SK-N-SH (cell line): Measurements from ENCODE around the gene MVP. TPM values are rescaled to one million over a fixed set of nuclear protein-coding genes. Genes with fewer than 3 reads are reported as not detected.
"Not testable (repeated sequence)": the region's sequence is repeated elsewhere in the genome, so short reads cannot be mapped to it uniquely, and the experiment has no call there.

Experiments
- CTCF ChIA-PET: fragments of 300-600, 350-600 bp; formaldehyde crosslinking; extraction: SDS; loops from one replicate; lab custom pipeline; 2021; lab: Yijun Ruan, JAX
- POLR2A ChIA-PET: fragments of 350-600 bp; sonication (Branson Sonifier 250); formaldehyde crosslinking; extraction: SDS; loops from one replicate; lab custom pipeline; 2020; ENCODE audit warnings: antibody characterized with exemption, inconsistent platforms; lab: Yijun Ruan, JAX
- DNase-seq: peaks from one replicate; pipeline ENCODE4 v3.0.0; 2012
- H2AFZ ChIP-seq: fragments of 200-600 bp; sonication (generic); 2 replicates; pipeline ENCODE4 v1.8.1; 2016; ENCODE audit warnings: antibody characterized with exemption, mild to moderate bottlenecking, low read depth
- H3F3A ChIP-seq: fragments of 200-600 bp; sonication (generic); replicated peaks from 2 replicates; pipeline ENCODE3; 2016; ENCODE audit warnings: antibody characterized with exemption, mild to moderate bottlenecking; ENCODE audit not compliant: insufficient read depth
- H3K27ac ChIP-seq, 2 experiments: fragments of 200-500 bp in 1 of 2; fragments of 200-600 bp in 1 of 2; sonication (Bioruptor generic) in 1 of 2; sonication (generic), shearing (Covaris generic) in 1 of 2; 2 replicates each; pipeline versions ENCODE4 v1.5.1 to v1.6.1; 2014 to 2016; ENCODE audit warnings: low read depth in 2 of 2, inconsistent platforms in 1 of 2, low read length in 1 of 2, mild to moderate bottlenecking in 1 of 2, mixed read lengths in 1 of 2
- H3K27me3 ChIP-seq: fragments of 200-600 bp; sonication (generic), shearing (Covaris generic); 2 replicates; pipeline ENCODE4 v1.6.1; 2016; ENCODE audit warnings: mixed run types; ENCODE audit not compliant: insufficient read depth
- H3K36me3 ChIP-seq, 2 experiments: fragments of 200-500 bp in 1 of 2; fragments of 200-600 bp in 1 of 2; sonication (Bioruptor generic) in 1 of 2; sonication (generic) in 1 of 2; replicated peaks in 1 of 2; 2 replicates each; pipeline versions ENCODE3 to v1.5.1; 2014 to 2016; ENCODE audit warnings: low read length in 1 of 2, mild to moderate bottlenecking in 1 of 2; ENCODE audit not compliant: insufficient read depth in 2 of 2, control insufficient read depth in 1 of 2
- H3K4me1 ChIP-seq, 2 experiments: fragments of 200-500 bp in 1 of 2; fragments of 200-600 bp in 1 of 2; sonication (Bioruptor generic) in 1 of 2; sonication (generic), shearing (Covaris generic) in 1 of 2; 2 replicates each; pipeline versions ENCODE4 v1.5.1 to v1.6.1; 2014 to 2016; ENCODE audit warnings: low read depth in 1 of 2, low read length in 1 of 2, mixed run types in 1 of 2; ENCODE audit not compliant: insufficient read depth in 2 of 2, control insufficient read depth in 1 of 2
- H3K4me2 ChIP-seq: fragments of 200-600 bp; sonication (generic), shearing (Covaris generic); 2 replicates; pipeline ENCODE4 v1.6.1; 2017; ENCODE audit warnings: mixed run types
- H3K4me3 ChIP-seq, 2 experiments: fragments of 200-500 bp in 1 of 2; fragments of 200-600 bp in 1 of 2; sonication (Bioruptor generic) in 1 of 2; sonication (generic), shearing (Covaris generic) in 1 of 2; 2 replicates each; pipeline versions ENCODE4 v1.5.1 to v1.8.1; 2014 to 2016; ENCODE audit warnings: low read depth in 2 of 2, inconsistent platforms in 1 of 2, low read length in 1 of 2, mild to moderate bottlenecking in 1 of 2, mixed read lengths in 1 of 2, moderate library complexity in 1 of 2
- H3K79me2 ChIP-seq: fragments of 200-600 bp; sonication (generic); 2 replicates; pipeline ENCODE4 v1.8.1; 2017; ENCODE audit warnings: mild to moderate bottlenecking; ENCODE audit not compliant: insufficient read depth
- H3K9ac ChIP-seq: fragments of 200-600 bp; sonication (generic); 2 replicates; pipeline ENCODE4 v1.6.1; 2017; ENCODE audit warnings: mixed run types
- H3K9me2 ChIP-seq: fragments of 200-600 bp; sonication (generic); 2 replicates; pipeline ENCODE4 v1.6.1; 2017; ENCODE audit warnings: mixed run types
- H3K9me3 ChIP-seq: fragments of 200-600 bp; sonication (generic); 2 replicates; pipeline ENCODE4 v1.6.1; 2017; ENCODE audit warnings: mixed run types, mild to moderate bottlenecking, moderate library complexity
- H4K20me1 ChIP-seq: fragments of 200-600 bp; sonication (generic); 2 replicates; pipeline ENCODE4 v1.6.1; 2017; ENCODE audit warnings: mild to moderate bottlenecking, mixed run types; ENCODE audit not compliant: insufficient read depth
- CHD2 ChIP-seq: fragments of 150-350 bp; IDR thresholded peaks from 2 replicates; pipeline ENCODE4 v1.6.1; 2018; ENCODE audit warnings: low read length; ENCODE audit not compliant: partially characterized antibody
- ELF1 ChIP-seq: IDR thresholded peaks from 2 replicates; pipeline ENCODE4 v1.4.0; 2012
- EZH2phosphoT487 ChIP-seq: fragments of 200-600 bp; sonication (generic); IDR thresholded peaks from 2 replicates; pipeline ENCODE4 v1.6.1; 2017; ENCODE audit warnings: low read depth, mixed run types, mild to moderate bottlenecking, antibody characterized with exemption, moderate library complexity, borderline replicate concordance
- FOSL2 ChIP-seq: IDR thresholded peaks from 2 replicates; pipeline ENCODE4 v1.4.0; 2012; ENCODE audit warnings: low read depth, mild to moderate bottlenecking, moderate library complexity, borderline replicate concordance
- GABPA ChIP-seq: IDR thresholded peaks from 2 replicates; pipeline ENCODE4 v1.4.0; 2012; ENCODE audit warnings: low read depth, mild to moderate bottlenecking
- IRF3 ChIP-seq: fragments of 150-350 bp; IDR thresholded peaks from 2 replicates; pipeline ENCODE4 v1.6.1; 2016; ENCODE audit warnings: mild to moderate bottlenecking, low read depth, low read length
- JUND ChIP-seq: IDR thresholded peaks from 2 replicates; pipeline ENCODE4 v1.4.0; 2012
- RAD21 ChIP-seq: IDR thresholded peaks from 2 replicates; pipeline ENCODE4 v1.6.1; 2012; ENCODE audit warnings: mild to moderate bottlenecking, low read length
- RCOR1 ChIP-seq: fragments of 150-350 bp; IDR thresholded peaks from 2 replicates; pipeline ENCODE4 v1.6.1; 2017; ENCODE audit warnings: antibody characterized with exemption, low read length
- SIN3A ChIP-seq: IDR thresholded peaks from 2 replicates; pipeline ENCODE4 v1.6.1; 2012; ENCODE audit warnings: low read depth, mild to moderate bottlenecking, low read length, moderate library complexity, borderline replicate concordance
- USF2 ChIP-seq: fragments of 150-350 bp; IDR thresholded peaks from 2 replicates; pipeline ENCODE4 v1.6.1; 2017; ENCODE audit warnings: antibody characterized with exemption, low read length, low read depth, borderline replicate concordance
- WGBS: methylation state at CpG from one replicate; pipeline ENCODE4 v1.1.6; 2017; ENCODE audit warnings: low lambda C conversion rate; 5-methylcytosine and 5-hydroxymethylcytosine counted together
- polyA plus RNA-seq, 3 experiments: library from polyadenylated mRNA; depleted of rRNA; stranded (reverse); fragments of >200 nt; gene quantifications; 2 replicates each; pipeline ENCODE4 v1.2.3, GENCODE V29; 2012

The MVP gene
- polyA plus RNA-seq, 1 of the 3 experiments (the other 2 are of a cell fraction) = 222 TPM

GRCh38 chr16:29791845-29792807, 28.1 kb upstream of the MVP start (continued):
- TF ChIP-seq IRF3 (no peak), CHD2 (no peak), RCOR1 (no peak), USF2 (no peak)
- TF ChIP-seq, all 33 proteins: peak for 0

GRCh38 chr16:29793153-29793552, 27.1 kb upstream of the MVP start:
- 97% methylated on average over 18 of the region's 18 CpGs for WGBS
- CTCF ChIA-PET = interaction anchor here (0.5 to 1.0 kb wide), 2 partner anchors 20 to 23 kb away, joined by 3 read pairs; partner anchors contain the start of gene PAGR1
- H3K36me3 ChIP-seq = peaks cover 11% of the 10 kb centered on the region in 2 experiments
- POLR2A ChIA-PET, H3K4me3 ChIP-seq, H3K9ac ChIP-seq, H3K27me3 ChIP-seq, DNase-seq, H3F3A ChIP-seq, H3K27ac ChIP-seq, H3K9me3 ChIP-seq, H2AFZ ChIP-seq, H3K4me2 ChIP-seq, H4K20me1 ChIP-seq, H3K9me2 ChIP-seq: not testable (repeated sequence)
- H3K4me1 ChIP-seq = peaks cover 0 to 11% of the 10 kb centered on the region in 2 experiments; a peak in 1 of 4 replicates
- H3K79me2 ChIP-seq = peaks cover 63% of the 10 kb centered on the region

- no peaks in the 10 kb centered on the region; the same call in 1 of the 2 replicates for H4K20me1 ChIP-seq
- H3F3A ChIP-seq = no peaks in the 10 kb centered on the region
- no peak for DNase-seq
- no peak overlapping the region for H3K27ac ChIP-seq
- no peak overlapping the region for H2AFZ ChIP-seq
- no peak overlapping the region for H3K9ac ChIP-seq
- no peaks in the 10 kb centered on the region for H3K9me2 ChIP-seq
- no peaks in the 10 kb centered on the region for H3K27me3 ChIP-seq
- no peak for TF ChIP-seq CHD2
- no peak for TF ChIP-seq FOSL2
- TF ChIP-seq EZH2phosphoT487 = no peak
- no peak for TF ChIP-seq ELF1
- no peak for TF ChIP-seq JUND
- TF ChIP-seq GABPA = no peak
- TF ChIP-seq SIN3A = no peak
- TF ChIP-seq RAD21 = no peak
- TF ChIP-seq, all 33 proteins: peak for 0
- no peak overlapping the region for H3K4me2 ChIP-seq
- POLR2A ChIA-PET = interaction anchor here (1.0 kb wide), 1 partner anchor 10 kb away, joined by 5 read pairs; no protein-coding TSS in a partner anchor
- CTCF ChIA-PET = interaction anchor here (1.6 kb wide), 1 partner anchor 65 kb away, joined by 3 read pairs; no protein-coding TSS in a partner anchor
- H3K36me3 ChIP-seq = peaks cover 17 to 23% of the 10 kb centered on the region in 2 experiments
- no peaks in the 10 kb centered on the region for H3K9me3 ChIP-seq
- H3K4me3 ChIP-seq = no peak overlapping the region
- peaks cover 63% of the 10 kb centered on the region for H3K79me2 ChIP-seq
- H3K4me1 ChIP-seq = peaks cover 0 to 11% of the 10 kb centered on the region in 2 experiments; a peak in 1 of 4 replicates
- WGBS = 99% methylated on average over 3 of the region's 3 CpGs
Measured at GRCh38 chr16:29794231-29794710, 26.0 kb upstream of the MVP start.
